CD4-positive, alpha-beta T cell treated with Interleukin-17A for 4 hours (primary cell): ENCODE measurements around the gene MAPK9.

ENCODE experiments used
- DNase-seq: peaks from one replicate; pipeline ENCODE4 v3.0.0-alpha.2; 2020; ENCODE audit warnings: mixed read lengths

Gene MAPK9

GRCh38 chr5:180201051-180201987, 90.6 kb downstream of the MAPK9 start:
- DNase-seq = peak; percentile 15

GRCh38 chr5:180199390-180199789, 92.5 kb downstream of the MAPK9 start:
- DNase-seq = no peak

GRCh38 chr5:180198208-180198607, 93.7 kb downstream of the MAPK9 start:
- no peak for DNase-seq

- no peak for DNase-seq
These were observed 94.7 kb downstream of the MAPK9 start for GRCh38 chr5:180197016-180197702.

DNA sequence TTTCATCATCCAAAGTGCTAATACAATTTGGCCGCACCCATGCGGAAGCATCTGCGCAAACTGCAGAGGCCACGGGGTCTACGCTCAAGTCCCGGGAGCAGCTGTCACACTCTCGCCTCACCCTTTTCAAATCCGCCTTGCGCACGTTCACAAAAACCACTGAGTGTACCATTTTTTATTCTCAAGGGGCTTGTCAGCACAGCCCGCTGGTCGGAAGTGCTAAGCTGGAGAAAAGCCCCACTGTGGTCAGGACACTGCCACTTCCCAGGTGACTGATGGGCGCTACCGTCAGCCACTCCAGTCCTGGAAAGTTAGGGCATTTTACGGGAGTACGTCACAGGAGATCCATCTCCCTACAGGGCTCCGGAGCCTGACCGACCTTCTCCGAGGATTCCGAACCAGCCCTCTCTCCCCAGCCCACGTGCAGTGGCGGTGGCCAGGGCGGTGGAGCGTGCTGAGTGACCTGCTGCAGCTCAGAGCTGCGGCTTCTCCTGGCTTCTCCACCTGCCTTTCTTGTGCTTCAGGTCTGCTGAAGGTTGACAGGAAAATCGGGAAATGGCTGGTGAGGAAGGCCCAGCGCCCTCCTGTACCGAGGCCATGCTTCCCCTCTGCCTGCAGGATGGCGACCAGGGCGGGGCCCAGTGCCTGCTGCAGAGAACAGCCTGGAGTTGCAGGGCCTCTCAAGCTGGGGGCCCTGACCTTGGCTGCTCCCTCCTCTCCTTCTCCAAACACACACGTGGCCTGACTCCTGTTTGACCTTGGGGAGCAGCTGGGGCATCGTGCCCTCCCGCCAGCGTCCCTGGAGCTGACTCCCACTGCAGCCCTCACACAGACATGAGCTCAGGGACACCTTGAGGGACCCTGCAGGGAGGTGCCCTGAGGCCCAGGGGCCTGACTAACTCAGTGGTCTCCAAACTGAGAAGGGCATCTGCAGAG, 97.2 kb downstream of the MAPK9 start:
- DNase-seq = no peak

DNA sequence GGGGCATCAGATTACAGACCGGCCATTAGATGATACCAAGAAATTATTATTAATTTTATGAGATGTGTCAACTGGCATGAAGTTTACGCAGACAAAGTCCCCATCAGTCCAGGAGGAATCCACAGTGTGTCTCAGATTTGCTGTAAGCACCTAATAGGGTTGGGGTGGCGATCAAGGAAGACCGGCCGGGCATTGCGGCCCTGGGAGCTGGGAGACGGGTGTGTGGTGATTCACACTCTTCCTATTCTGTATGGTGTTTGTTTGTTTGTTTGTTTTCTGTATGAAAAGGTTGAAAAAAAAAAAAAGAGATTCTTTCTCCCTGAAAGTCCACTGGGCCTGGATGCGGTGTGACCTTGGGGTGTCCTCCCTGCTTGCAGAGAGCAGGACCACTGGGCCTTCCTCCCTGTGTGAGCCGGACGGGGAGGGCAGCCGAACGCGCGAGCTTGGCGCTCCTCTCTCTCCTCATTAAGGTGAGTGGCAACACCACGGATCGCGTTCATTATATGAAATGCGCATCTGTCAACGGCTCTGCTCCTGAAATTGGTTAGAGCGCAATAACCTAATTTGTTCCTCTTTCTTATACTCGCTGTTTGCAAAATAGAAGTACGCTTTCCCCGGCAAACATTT, 98.0 kb downstream of the MAPK9 start:
- no peak for DNase-seq

DNA sequence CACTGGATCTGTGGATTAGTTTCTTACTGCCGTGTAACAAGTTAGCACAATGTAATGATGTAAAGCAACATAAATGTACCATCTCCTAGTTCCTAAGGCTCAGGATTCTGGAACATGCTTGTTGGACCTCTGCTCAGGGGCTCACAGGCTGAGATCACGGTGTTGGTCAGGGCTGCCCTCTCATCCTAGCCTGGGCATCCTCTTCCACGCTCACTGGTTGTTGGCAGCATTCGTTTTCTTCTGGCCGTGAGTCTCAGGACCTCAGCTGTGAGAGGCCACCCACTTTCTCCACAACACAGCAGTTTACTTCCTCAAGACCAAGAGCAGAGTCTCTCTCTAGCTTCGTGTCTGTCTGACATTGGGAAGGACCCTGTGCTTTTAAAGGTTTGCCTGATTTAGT, 100.2 kb downstream of the MAPK9 start:
- no peak for DNase-seq

- DNase-seq = no peak
These were observed 104.1 kb downstream of the MAPK9 start for GRCh38 chr5:180187767-180188166.
